Suprapubic skin (tissue), 4 donors: Measurements from ENCODE around the gene NCOA6. TPM values are rescaled to one million over a fixed set of nuclear protein-coding genes. Genes with fewer than 3 reads are reported as not detected.

ENCODE experiments used
- DNase-seq, 2 donors: peaks; one replicate each; pipeline ENCODE4 v3.0.0-alpha.2; 2019; ENCODE audit warnings: low spot score in 2 of 2
- H3K27ac ChIP-seq: fragments of 200-600 bp; sonication (generic); one replicate; pipeline ENCODE4 v1.5.1; 2019
- H3K27me3 ChIP-seq: fragments of 200-600 bp; sonication (generic); one replicate; pipeline ENCODE4 v1.5.1; 2019
- H3K36me3 ChIP-seq: fragments of 200-600 bp; sonication (generic); one replicate; pipeline ENCODE4 v1.5.1; 2019
- H3K4me1 ChIP-seq: fragments of 200-600 bp; sonication (generic); one replicate; pipeline ENCODE4 v1.5.1; 2019
- H3K4me3 ChIP-seq: fragments of 200-600 bp; sonication (generic); one replicate; pipeline ENCODE4 v1.5.1; 2019; ENCODE audit warnings: mild to moderate bottlenecking
- H3K9me3 ChIP-seq: fragments of 200-600 bp; sonication (generic); one replicate; pipeline ENCODE4 v1.5.1; 2019
- EP300 ChIP-seq: sonication (generic); formaldehyde crosslinking; IDR thresholded peaks from one replicate; pipeline ENCODE4 v1.6.1; 2017; ENCODE audit warnings: antibody characterized with exemption
- POLR2A ChIP-seq, 2 donors: fragments of 450-650 bp; IDR thresholded peaks; one replicate each; pipeline ENCODE4 v1.6.1; 2017; ENCODE audit warnings: antibody characterized with exemption in 2 of 2, mild to moderate bottlenecking in 2 of 2, moderate library complexity in 2 of 2
- POLR2AphosphoS5 ChIP-seq, 3 donors: sonication (generic); formaldehyde crosslinking; IDR thresholded peaks; one replicate each; pipeline ENCODE4 v1.6.1; 2017; ENCODE audit warnings: antibody characterized with exemption in 3 of 3
- WGBS: methylation state at CpG from one replicate; pipeline ENCODE4 v1.1.5; 2018; 5-methylcytosine and 5-hydroxymethylcytosine counted together
- total RNA-seq, 4 donors: library from RNA; depleted of rRNA; stranded (reverse); fragments of >200 nt; gene quantifications; one replicate each; pipeline ENCODE4 v1.1.0, GENCODE V29; 2016
- TF ChIP-seq, protein P1 (sequence below), 2 donors: fragments of 200-600 bp in 1 of 2; fragments of 450-650 bp in 1 of 2; sonication (generic) in 1 of 2; IDR thresholded peaks; one replicate each; pipeline ENCODE4 v1.5.1; 2016 to 2019; ENCODE audit warnings: antibody characterized with exemption in 2 of 2, mild to moderate bottlenecking in 1 of 2, moderate library complexity in 1 of 2

Gene NCOA6
- total RNA-seq, 4 donors from 2014 or later: 27.7 to 48.4 (median 40.5) TPM

GRCh38 chr20:34750484-34750883 is 75.0 kb downstream of the NCOA6 start:
- Histone ChIP-seq H3K27me3 (no peaks in the 10 kb centered on the region), H3K4me3 (no peak overlapping the region), H3K36me3 (peaks cover 87% of the 10 kb centered on the region), H3K9me3 (no peaks in the 10 kb centered on the region), H3K4me1 (no peaks in the 10 kb centered on the region), H3K27ac (no peak overlapping the region)
- TF ChIP-seq POLR2AphosphoS5 (IDR thresholded peaks at IDR 0.05) (no peak), POLR2A (IDR thresholded peaks at IDR 0.05) (no peak), EP300 (no peak)
- TF ChIP-seq, protein P1, sequence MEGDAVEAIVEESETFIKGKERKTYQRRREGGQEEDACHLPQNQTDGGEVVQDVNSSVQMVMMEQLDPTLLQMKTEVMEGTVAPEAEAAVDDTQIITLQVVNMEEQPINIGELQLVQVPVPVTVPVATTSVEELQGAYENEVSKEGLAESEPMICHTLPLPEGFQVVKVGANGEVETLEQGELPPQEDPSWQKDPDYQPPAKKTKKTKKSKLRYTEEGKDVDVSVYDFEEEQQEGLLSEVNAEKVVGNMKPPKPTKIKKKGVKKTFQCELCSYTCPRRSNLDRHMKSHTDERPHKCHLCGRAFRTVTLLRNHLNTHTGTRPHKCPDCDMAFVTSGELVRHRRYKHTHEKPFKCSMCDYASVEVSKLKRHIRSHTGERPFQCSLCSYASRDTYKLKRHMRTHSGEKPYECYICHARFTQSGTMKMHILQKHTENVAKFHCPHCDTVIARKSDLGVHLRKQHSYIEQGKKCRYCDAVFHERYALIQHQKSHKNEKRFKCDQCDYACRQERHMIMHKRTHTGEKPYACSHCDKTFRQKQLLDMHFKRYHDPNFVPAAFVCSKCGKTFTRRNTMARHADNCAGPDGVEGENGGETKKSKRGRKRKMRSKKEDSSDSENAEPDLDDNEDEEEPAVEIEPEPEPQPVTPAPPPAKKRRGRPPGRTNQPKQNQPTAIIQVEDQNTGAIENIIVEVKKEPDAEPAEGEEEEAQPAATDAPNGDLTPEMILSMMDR (IDR thresholded peaks at IDR 0.05): no peak
- 94% methylated on average over 2 of the region's 2 CpGs for WGBS
- no peak for DNase-seq

- Histone ChIP-seq H3K9me3 (no peaks in the 10 kb centered on the region), H3K27ac (no peak overlapping the region), H3K4me1 (no peaks in the 10 kb centered on the region), H3K4me3 (no peak overlapping the region), H3K36me3 (peaks cover 87% of the 10 kb centered on the region), H3K27me3 (no peaks in the 10 kb centered on the region)
- WGBS: 94% methylated on average over 2 of the region's 2 CpGs
- TF ChIP-seq, protein P1 (IDR thresholded peaks at IDR 0.05): no peak
- TF ChIP-seq POLR2A (IDR thresholded peaks at IDR 0.05): no peak
- no peak for TF ChIP-seq EP300
- no peak for TF ChIP-seq POLR2AphosphoS5 (IDR thresholded peaks at IDR 0.05)
- DNase-seq: no peak
Measured at GRCh38 chr20:34748709-34749108, 76.7 kb downstream of the NCOA6 start.

- TF ChIP-seq POLR2AphosphoS5 (IDR thresholded peaks at IDR 0.05): no peak
- no peak for TF ChIP-seq EP300
- TF ChIP-seq POLR2A (IDR thresholded peaks at IDR 0.05): no peak
- TF ChIP-seq, protein P1 (IDR thresholded peaks at IDR 0.05): no peak
- Histone ChIP-seq H3K9me3 (no peaks in the 10 kb centered on the region), H3K27me3 (no peaks in the 10 kb centered on the region), H3K4me1 (no peaks in the 10 kb centered on the region), H3K27ac (no peak overlapping the region), H3K36me3 (peaks cover 86% of the 10 kb centered on the region), H3K4me3 (no peak overlapping the region)
- 91% methylated on average over 2 of the region's 2 CpGs for WGBS
- DNase-seq: no peak
Measured at GRCh38 chr20:34747479-34747878, 78.0 kb downstream of the NCOA6 start.

DNA sequence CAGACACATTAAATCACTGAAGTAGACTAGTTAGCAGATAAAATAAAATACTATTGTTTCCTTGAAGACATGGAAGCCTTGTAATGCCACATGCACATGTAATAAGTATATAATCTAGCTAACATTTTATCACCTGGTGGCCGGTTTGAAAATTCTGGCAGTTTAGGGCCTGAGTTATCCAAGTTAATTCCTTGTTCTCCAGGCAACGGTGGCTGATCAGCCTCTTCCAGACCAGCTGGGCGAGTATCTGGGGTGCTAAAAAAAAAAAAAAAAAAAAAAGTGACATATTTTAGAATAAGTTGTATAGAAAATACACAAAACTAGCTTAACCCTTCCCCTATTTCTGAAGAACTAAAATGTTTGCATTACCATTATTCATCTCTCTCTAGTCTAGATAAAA is 78.8 kb downstream of the NCOA6 start:
- Histone ChIP-seq H3K27ac (no peak overlapping the region), H3K4me1 (no peaks in the 10 kb centered on the region), H3K36me3 (peaks cover 86% of the 10 kb centered on the region), H3K27me3 (no peaks in the 10 kb centered on the region), H3K4me3 (no peak overlapping the region), H3K9me3 (no peaks in the 10 kb centered on the region)
- WGBS: 81% methylated on average over 3 of the region's 3 CpGs
- no peak for DNase-seq
- TF ChIP-seq EP300: no peak
- no peak for TF ChIP-seq POLR2A (IDR thresholded peaks at IDR 0.05)
- no peak for TF ChIP-seq POLR2AphosphoS5 (IDR thresholded peaks at IDR 0.05)
- TF ChIP-seq, protein P1 (IDR thresholded peaks at IDR 0.05): no peak

DNA sequence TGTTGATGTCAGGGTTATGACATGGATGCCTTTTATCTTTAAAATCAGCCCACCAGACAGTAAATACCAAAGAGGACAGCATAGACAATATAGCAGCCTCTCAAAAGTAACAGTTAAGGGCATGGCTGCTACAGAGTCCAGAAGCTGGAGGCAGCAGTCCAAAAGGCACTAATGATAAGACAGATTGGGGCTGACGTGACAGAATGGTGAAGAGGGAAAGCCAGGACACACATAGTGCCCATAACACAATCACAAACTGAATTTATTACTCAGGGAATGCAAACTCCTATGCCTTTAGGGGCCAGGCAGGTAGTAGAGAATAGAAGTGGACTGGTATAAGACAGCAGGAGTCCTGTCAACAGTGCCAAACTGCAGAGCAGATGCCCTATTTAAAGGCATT is 80.6 kb downstream of the NCOA6 start:
- Histone ChIP-seq H3K9me3 (no peaks in the 10 kb centered on the region), H3K4me3 (no peak overlapping the region), H3K4me1 (no peaks in the 10 kb centered on the region), H3K27ac (no peak overlapping the region), H3K36me3 (peaks cover 88% of the 10 kb centered on the region), H3K27me3 (no peaks in the 10 kb centered on the region)
- WGBS: 74% methylated on average over 1 of the region's 1 CpG
- DNase-seq: no peak
- no peak for TF ChIP-seq POLR2A (IDR thresholded peaks at IDR 0.05)

DNA sequence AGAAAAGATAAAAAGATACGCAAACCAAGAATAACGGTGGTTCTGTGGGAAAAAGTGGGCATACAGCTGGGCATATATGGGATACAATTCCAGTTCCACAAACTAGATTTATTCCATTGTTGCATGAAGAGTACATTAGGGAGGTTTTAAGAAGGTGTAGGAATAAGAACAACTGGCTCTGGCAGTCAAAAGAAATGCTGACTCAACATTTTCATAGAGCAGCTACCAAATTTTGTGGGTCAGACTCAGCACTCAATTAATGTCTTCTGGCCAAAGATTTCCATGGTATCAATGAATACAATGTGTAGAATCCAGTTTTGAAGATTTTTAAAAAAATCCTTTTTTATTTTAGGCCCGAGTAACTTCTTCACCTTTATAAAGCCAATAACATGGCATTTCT is 81.1 kb downstream of the NCOA6 start:
- Histone ChIP-seq H3K36me3 (peaks cover 84% of the 10 kb centered on the region), H3K4me1 (no peaks in the 10 kb centered on the region), H3K27ac (no peak overlapping the region), H3K9me3 (no peaks in the 10 kb centered on the region), H3K4me3 (no peak overlapping the region), H3K27me3 (no peaks in the 10 kb centered on the region)
- TF ChIP-seq POLR2AphosphoS5 (IDR thresholded peaks at IDR 0.05): no peak
- TF ChIP-seq EP300: no peak
- TF ChIP-seq, protein P1 (IDR thresholded peaks at IDR 0.05): no peak
- no peak for TF ChIP-seq POLR2A (IDR thresholded peaks at IDR 0.05)
- 90% methylated on average over 3 of the region's 3 CpGs for WGBS
- no peak for DNase-seq
